Kasumi-1 (cell line): ENCODE measurements around the gene EHD1.

Source experiments
- DNase-seq, 2 experiments: peaks; one replicate each; lab custom pipeline; 2025; lab: John Stamatoyannopoulos, UW

Gene EHD1

DNA sequence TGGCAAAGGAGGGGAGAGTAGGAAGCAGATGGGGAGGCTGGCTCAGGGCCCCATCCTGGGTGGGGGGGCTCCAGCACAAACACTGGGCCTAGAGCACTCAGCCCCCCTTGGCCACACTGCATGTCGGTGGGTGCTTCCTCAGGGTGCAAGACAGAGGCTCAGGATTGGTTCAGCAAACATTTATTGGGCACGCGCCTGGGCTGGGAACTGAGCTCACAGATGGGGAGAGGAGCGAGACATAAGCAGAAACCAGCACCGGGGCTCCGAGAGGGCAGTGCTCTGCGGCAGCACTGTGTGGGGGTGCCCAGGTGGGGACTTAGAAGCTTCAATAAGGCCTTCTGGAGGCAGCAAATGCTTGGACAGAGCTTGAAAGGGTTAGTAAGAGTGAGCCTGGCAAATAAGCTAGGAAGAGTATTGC, 12.1 kb upstream of the EHD1 start:
- DNase-seq: no peak

DNA sequence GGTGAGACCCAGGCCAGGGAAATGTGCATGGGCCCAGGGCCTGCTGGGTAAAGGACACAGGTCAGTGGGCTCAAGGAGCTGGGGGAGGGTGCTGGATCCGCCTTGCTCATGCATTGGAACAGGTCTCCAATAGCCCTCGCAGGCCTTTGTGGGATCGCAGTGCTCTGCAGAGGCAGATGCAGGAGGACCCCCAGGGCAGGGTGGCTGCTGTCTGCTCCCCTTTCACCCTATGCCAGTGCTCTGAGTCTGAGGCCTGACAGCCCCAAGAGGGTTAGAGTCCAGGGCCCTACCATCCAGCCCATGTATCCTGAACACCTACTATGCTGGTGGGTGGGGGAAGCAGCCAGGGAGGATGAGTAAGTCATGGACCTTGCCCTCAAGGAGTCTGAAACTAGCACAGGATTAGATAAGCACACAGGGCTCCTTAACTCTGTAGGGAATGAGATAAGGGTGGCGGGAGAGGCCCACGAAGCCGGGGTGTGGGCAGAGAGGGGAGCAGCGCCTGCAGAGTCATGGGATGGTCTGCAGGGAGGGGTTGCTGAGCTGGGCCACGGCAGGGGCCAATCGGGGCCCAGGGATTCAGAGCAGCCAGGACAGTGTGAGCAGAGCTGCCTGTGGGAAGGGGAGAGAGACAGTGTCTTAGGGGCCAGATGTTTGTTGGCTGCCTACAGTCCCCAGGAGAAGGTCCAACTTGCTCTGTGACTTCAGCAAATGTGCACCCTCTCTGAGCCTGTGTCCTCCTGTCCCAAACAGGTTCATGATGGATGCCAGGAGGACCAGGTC, 10.5 kb upstream of the EHD1 start:
- DNase-seq: no peak

DNA sequence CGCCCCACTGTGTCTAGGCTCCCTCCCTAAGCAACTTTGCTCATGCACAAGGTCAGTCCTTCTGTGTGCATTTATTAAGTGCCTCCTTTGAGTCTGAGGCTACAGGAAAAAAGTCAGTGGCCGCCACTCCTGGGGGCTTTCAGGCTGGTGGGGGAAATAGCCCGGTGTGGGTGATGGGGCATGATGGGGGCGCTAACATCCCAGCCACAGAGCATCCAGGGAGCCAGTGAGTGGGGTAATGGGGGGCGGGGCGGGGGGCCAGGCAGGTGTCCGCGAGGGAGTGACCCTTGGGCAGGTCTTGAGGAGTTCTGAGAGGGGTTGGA, 9.9 kb upstream of the EHD1 start:
- DNase-seq: no peak

DNA sequence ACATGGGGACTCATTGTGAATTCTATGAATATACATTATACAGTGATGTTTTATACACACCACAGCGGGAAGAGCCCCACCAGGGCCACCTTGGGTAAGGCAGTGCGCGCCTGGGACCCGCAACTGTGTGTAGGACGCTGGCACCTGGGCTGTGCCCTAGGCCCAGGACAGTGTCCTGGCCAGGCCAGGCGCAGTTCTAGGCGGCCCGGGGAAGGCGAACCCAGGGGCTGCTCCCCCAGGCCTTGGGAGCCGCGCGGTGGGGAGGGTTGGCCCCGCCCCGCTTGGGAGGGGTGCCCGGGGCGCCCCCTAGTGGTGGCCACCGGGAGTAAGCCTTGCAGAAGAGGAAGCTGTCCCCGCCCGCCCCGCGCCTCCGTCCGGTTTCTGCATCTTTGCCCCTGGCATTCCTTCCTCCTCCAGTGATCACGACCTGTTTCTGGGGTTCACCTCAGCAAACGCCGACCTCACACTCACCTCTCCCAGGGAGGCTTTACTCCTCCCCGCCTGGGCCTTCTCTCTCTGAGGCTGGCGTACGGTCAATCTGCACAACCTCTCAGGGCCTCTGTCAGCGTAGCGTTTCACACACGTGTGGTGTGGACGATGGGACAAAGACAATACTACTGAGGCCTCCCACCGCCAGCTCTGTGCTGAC, 9.5 kb upstream of the EHD1 start:
- DNase-seq: peak; percentile 68 to 70

DNA sequence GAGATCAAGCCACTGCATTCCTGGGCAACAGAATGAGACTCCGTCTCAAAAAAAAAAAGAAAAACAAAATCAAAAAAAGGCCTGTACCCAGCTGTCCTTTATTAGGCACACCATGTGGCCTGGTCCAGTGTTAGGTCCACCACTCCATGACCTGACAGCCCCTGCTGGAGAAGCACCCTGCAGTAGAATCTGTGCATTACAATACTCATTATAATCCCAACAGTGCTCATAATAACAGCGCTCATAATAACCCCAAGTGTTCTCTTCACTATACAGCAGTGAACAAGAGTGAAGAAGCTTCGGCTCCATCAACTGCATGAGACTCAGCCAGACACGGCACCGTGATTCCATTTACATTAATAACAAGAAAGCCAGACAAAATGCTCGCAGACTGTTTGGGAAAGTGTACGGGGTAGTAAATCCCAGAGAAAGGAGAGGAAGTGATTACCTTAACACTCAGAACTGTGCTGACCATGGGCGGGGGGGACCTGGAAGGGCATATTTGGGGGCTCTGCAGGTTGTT, 8.9 kb upstream of the EHD1 start:
- no peak for DNase-seq

DNA sequence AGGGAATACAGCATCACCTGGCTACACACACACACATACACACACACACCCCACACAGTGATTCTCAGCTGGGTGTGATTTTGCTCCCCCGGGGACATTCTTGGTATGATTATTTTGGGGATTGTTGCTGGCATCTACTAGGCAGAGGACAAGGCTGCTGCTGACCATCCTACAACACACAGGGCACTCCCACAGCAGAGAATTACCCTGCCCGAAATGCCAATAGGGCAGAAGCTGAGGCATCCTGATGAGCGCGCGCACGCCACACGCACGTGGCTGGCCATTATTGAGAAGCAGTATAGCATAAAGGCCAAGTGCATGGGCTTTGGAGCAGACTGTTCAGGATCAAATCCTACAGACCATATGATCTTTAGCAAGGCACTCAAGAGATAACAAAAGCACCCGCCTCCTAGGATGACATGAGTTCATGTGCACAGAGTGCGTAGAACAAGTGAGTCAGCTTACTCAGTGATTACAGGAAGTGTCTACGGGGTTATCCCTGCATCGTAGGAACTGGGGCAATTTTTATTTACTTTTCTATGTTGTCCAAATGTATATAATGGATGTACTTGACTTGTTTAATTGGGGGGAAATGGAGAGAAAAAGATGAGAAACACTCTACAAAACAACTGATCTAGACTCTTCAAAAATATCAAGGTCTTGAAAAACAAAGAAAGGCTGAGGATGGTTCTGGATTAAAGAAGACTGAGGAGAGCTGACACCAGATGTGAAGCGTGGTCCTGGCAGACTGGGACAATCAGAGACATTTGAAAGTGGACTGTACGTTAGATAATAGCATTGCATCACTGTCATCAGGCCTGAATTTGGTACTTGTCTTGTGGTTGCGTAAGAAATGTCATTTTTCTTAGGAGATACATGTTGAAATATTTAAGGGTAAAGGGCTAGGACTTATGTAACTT, 7.2 kb upstream of the EHD1 start:
- peak; percentile 21 to 31 for DNase-seq

DNA sequence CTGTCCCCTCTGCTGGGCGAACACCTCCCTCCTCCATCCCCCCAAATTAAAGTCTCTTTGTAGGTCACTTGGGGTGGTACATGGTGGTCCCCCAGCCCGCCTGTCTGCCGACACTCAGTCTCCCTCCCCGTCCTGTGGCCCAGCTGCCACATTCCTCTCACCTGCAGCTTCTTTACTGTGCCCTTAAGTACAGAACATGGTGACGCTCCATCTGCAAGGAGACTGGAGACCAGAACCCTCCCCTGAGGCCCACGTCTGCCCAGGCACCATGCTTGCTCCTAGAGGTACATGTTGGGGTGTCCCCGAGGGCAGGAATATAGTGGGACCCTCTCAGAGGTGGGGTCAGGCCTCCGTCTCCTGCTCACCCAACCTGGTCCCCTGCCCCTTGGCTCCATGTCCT, 5.6 kb upstream of the EHD1 start:
- no peak for DNase-seq

DNA sequence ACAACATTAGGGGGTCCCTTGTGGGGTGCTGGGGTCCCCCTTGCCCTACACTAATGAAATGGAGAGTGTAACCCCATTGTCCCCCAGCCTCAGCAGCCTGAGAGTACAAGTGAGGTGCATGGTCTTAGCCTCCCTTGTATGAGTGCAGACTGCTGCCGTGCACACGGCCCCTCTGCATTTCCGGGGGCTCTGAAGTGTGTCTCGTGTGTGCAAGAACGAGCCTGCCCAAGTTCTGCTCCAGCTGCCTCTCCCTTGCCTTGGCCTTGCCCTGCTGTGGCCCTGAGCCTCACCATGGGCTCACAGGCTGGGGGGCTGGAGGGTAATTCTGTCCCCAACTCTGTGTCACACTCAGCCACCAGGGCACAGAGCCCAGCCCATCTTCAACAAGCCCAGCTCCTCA, 5.2 kb upstream of the EHD1 start:
- DNase-seq: no peak

DNA sequence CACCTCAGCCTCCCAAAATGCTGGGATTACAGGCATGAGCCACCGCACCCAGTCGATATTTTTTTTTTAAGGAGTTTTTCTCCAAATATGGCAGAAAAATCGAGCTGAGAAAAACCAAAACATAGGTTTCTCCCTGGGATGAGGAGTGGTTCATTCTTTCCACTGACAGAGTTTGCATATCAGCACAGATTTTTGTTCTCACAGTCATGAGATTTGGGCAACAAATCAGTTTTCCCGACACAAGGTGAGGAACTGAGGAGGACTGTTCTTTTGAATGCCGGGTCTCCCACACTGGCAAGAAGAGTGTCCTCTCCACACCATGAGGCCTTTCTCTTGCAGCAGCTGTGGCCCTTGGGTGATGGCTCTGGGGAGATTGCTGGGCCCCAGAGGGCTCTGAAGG, 3.8 kb upstream of the EHD1 start:
- no peak for DNase-seq

DNA sequence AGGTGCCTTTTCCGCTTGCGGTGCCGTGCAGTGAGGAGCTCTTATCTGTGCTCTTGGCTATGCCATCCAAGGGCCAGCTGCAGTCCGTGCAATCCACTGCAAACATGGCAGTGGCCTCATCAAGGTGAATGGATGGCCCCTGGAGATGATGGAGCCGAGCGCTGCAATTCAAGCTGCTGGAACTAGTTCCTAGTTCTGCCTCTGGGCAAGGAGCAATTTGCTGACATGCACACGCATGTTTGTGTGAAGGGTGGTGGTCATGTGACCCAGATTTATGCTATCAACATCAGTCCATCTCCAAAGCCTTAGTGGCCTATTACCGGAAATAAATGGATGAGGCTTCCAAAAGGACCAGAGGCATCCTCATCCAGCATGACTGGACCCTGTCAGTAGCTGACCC, 3.1 kb upstream of the EHD1 start:
- DNase-seq: no peak

DNA sequence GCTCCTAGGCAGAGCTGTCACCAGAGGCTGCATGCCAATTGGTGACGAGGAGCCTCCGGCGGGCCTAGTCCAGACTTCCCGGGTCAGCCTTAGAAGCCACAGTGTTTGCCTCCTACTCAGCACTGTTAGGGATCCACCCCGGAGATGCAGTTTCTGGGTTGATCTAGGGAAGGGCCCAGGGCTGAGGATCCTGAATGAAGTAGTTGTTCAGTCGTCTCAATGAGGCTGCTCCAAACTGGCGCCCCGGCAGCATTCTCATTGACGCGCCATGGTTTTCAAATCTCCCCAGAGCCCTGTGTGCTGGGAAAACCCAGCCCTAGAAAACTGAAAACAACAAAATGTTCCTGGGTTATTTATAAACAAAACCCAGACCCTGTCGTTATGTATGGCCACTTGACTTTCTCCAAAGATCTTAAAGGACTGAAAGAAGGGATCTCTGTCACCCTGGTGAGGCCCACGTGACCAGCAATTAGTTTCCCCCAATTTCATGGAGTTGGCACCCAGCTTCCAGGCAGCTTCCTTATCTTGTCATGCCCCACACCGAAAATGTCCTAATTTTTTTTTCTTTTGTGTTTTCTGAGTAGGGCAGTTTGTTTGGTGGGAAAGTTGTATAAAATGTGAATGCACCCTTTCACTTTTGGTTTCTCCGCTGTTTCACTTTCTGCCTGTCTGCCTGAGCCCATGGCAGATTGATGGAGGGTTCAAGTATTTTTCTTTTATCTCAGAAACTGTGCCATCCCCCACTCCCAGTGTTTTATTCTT, 2.0 kb upstream of the EHD1 start:
- DNase-seq: no peak

DNA sequence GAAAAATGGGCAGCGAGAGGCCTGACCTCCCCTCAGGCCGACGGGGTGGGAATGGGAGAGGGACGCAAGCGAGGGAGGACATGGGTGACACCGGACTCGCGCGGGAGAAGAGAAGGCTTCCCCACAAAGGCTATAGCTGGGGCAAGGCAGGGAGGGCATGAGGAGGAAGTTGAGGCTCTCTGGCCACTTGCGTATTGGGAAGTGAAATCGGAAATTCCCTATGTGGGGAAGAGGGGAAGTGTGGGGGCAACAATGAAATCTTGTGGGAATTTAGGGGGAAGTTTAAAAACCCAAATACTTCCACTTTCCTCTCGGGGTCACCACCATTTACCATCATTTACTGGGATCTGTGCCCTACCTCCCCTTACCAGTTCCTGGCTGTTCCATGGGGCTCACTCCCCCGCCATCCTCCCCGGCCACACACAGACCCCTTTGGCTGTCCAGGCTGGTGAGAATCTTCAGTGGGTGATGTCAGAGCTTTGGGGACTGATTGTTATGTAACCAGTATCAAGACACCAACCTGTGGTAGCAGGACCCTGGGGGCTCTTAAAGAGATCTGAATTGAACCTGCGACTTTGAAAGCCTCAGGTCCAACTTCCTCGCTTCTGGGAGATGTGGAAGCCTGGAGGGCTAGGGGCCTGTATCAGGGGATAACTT, 951 bp upstream of the EHD1 start:
- peak; percentile 34 to 46 for DNase-seq

DNA sequence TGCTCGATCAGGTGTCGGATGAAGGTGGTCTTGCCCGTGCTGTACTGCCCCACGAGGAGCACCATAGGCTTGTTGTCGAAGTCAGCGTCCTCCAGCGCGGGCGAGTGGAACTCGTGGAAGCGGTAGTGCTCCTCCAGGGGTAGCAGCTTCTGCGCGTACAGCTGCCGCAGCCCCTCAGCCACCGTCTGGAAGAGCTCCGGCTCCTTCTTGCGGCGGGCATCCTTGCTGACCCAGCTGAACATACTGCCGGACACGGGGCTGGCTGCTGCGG, 263 bp downstream of the EHD1 start:
- DNase-seq: peak in 1 of 2 experiments; percentile 55

DNA sequence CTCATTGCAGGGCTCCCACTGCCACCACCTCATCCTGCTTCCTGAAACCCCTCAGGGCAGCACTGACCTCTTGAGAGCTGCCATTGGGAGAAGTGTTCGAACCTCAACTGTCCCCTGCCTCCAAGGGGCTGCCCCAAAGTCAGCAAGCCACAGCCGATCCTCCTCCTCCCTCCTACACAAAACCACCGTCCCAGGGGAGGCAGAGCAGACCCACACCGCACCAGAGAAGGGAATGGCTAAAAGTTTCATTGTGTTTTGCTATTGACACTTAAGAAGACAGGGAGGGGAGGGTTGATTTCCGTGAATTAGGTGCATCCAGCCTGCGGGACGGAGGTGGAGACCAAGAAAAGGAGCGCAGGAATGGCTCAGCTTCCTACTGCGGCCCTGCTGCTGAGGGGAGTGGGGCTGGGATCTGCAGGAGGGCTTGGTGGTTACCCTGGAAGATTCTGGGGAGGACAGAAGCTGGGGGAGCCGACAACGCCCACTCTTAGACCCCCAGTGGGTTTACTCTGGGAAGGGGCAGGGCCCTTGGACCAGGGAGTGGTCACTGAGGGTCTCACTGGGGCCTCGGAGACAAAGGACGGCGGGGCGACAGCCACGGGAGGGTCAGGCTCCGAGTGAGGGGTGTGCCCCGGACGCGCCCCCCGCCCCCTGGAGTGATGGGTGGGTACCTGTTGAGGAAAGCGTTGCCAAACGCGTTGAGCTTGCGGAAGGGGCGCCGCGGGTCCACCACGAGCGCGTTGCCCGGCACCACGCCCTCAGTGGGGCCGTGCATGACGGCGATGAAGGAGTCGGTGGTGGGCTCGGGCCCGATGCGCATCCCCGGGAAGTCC, 815 bp downstream of the EHD1 start:
- DNase-seq: no peak

DNA sequence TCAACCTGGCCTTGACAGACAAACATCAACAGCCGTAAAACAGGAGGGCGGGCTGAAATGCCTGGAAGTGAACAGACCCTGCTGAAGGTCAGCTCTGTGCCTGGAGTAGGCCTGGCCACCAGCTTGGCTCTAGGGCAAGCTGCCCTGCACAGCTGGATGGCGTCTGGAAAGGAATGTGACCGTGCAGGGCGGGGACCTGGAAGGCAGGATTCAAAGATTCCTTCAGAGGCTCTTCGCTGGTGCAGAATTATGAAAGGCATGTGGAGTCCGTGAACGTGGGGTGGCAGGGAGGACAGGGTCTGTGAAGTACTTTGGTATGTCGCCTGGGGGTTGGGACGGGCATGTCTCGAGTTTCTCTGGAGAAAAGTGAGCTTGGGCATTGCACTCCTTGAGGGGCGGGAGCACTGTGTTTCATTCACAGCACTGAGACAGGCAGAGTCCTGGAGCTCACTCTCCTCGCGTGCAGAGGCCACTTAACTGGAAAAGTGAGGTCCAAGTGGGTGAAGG, 1.5 kb downstream of the EHD1 start:
- DNase-seq: no peak

DNA sequence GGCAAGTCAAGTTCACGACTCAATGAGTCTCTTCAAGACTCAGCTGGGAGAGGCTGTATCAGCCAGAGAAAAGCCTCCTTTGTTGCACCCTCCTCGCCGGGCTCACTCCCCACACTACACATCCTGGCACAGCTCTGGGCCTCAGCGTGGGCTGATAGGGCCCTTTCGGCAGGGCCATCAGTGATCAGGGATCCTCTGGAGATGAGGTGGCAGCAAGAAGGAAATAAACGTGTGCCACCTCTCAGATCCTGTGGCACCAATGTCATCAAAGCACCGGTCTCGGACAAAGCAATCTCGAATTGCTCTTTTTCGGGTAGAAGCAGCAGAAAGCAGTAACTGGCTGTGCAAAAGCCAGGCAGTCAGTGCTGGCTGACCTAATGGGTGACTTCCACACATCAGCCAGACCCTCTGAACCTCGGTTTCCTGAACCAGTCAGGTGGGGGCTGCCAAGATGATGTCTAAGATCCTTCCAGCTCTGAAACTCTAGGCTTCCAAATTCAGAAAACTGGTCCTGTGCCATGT, 2.1 kb downstream of the EHD1 start:
- no peak for DNase-seq

DNA sequence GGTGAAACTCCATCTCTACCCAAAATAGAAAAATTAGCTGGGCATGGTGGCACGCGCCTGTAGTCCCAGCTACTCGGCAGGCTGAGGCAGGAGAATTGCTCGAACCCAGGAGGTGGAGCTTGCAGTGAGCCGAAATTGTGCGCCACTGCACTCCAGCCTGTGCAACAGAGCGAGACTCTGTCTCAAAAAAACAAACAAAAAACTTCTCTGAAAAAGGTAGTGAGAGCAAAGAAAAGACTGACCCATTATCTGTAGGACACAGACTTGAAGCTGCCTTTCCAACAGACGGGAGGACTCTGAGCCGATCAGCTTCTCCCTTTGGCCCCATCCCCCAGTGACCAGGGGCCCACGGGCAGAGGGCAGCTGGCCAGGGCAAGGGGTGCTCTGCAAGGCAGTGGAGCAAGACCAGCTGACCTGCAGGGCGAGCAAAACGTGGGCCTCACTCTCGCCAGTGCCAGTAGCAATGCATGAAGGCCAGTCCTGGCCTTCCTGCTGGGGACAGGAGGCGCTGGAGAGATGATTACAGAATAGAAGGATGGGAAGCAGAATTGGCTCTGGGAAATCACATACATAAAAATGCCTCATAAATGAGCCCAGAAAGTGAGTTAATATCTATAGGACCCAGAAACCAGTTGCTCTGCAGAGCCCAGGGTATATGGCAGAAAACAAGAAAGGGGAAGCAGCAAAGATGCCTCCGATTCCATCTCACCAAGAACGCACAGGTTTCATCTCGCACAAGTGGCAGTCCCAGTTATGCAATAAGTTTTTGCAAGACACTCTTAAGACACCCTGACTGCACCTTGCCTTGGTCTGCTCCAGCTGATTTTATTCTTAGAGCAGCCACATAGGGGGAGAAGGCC, 2.8 kb downstream of the EHD1 start:
- DNase-seq: peak in 1 of 2 experiments; percentile 18

DNA sequence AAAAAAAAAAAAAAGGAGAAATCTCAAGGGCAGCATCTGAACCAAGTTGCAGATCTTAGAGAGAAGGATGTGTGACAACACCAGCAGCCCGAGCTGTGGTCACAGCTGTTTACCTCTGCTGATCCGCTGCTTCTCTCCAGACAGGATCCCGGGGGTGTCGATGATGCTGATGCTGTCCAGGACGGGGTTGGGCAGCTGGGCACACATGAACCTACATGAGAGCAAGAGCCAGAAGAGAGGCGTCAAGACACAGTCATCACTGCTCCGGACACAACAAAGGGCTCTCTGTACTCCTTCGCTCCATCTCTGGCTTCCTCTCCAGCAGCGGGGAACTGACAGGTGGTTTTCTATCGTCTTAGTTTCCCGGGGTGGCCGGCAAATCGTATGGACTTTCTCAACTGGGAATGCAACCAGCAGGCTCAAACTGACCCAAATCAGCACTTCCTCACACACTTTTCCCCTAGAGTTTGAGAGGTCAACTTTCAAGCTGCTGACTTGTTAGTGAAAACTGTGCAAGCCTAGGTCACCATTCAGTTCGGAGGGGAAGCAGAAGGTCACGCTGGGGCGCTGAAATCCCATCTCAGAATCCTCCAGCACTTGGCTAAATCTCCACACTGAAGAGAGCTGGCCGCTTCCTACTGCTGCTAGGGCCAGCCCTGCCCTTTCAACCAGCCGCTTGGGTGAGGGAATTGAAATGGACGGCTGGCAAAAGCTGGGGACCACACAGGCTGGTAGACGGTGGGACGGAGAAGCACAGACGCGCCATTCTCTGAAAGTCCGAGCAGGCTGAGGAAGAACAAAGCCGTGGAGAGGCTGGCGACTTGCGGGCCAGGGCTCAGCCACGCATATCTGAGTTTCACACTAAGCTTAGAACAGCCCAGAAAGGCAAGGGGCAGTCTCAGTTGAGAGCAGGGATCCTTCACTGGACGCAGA, 3.8 kb downstream of the EHD1 start:
- no peak for DNase-seq
